Activated T-cell treated with anti-CD3 and anti-CD28 coated beads, Interleukin-2, amount 50 U/mL, for 48 hours (primary cell): ENCODE results near the gene DDX39A.
"Not testable (repeated sequence)": the region's sequence is repeated elsewhere in the genome, so short reads cannot be mapped to it uniquely, and the experiment has no call there.

Source experiments
- DNase-seq, 2 experiments: peaks; one replicate each; pipeline ENCODE4 v3.0.0-alpha.2; 2020

The DDX39A gene

DNA sequence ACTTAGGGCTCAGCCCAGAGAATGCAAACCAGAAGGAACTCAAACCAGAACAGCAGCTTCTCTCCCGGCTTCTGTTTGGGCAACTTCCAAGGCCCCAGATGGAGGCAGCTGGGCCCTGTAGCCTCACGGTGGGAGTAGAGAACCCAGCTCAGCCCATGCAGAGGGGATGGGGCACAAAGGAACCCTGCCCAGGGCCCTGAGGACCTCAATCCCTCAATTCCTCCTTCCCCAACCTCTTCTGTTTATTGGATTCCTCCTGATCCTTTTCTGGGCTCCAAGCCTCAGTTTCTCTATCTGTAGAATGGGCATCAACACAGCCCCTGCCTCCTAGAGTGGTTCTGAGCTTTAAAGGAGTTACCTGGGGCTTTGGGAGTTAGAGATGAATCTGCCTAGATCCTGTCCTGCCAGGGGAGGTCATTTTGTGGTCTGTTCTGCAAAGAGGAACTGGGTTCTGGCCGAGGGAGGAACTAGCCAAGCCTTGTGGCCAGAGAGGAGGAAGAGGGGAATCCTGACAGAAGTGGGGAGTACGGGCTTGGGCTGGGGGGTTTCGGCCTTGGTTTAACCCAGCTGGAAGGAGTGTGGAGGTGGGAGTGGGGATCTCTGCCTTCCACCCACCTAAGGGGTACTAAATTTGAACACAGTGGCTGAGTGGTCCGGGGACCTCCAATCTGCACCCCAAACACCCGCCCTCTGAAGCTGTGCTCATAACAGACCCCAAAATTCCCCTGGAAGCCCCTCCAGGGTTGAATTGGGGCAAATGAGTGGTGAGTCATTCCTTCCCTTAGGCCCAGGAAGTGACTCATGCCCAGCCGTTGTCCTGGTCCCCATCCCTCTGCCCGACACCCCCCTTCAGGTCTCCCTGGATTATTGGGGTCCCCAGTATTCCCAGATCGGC lies 35.2 kb downstream of the DDX39A start:
- peak; percentile 67 to 72 for DNase-seq

DNA sequence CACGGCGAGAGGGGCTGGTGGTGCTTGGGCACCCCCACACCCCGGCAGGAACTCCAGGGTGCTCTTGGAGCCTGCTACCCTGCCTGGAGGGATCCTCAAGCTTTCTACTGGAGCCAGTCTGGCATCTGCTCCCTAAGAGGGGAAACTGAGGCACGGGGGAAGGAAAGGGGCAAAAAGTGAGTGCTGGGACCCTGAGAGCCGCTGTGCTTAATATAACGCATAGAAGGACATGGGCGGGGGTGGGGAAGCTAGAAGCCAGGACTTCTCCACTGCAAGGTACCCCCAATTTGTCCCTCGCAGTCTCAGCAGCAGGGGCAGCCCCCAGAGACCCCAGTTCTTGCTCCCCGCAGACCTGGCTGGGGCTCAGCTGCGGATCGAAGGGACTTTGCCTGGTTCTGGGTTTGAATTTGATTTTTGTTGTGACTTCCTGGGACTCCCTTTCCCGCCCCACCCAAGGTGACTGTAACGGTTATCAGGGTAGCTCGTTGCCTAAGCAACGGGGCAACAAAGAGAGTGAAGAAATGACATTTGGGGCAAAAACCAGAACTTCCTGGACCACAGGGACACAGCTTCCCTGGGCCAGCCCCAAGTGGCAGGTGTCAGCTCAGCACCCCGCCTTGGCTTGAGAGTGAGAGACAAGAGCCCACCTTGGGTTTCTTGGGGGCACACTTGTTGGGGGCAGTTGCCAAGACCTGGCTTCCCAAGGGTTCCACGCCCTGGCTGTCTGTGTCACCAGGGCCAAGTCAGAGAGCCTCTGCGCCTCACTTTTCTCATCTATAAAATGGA lies 37.3 kb downstream of the DDX39A start:
- peak; percentile 82 for DNase-seq

DNA sequence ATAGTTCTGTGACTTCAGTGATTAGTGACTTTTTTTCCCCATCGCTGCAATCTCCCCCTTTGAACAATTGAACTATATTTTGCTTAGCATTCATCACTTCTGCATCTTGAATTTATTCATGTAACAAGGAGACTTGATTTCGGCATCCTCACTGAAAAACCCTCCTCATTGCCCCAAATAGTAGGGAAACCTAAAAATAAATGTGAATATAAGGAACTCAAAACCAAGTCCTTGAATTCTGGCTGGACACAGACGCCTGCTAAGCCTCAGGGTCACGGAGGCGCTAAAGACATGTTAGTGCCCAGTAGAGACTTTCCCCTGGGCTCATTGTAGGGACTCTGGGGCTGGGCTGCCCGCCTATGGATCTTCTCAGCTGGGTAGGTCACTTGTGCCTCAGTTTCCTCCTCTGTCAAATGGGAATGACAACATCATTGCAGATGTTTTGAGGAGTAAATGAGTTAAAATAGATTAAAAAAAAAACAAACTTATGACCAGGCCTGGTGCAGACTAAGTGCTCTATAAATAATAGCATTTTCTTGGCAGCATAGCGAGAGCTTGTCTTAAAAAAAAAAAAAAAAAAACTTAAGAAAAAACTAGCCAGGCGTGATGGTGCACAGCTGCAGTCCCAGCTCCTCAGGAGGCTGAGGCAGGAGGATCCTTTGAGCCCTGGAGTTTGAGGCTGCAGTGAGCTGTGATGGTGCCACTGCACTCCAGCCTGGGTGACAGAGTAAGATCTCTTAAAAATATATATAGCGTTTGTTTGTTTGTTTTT lies 39.7 kb downstream of the DDX39A start:
- no peak for DNase-seq

DNA sequence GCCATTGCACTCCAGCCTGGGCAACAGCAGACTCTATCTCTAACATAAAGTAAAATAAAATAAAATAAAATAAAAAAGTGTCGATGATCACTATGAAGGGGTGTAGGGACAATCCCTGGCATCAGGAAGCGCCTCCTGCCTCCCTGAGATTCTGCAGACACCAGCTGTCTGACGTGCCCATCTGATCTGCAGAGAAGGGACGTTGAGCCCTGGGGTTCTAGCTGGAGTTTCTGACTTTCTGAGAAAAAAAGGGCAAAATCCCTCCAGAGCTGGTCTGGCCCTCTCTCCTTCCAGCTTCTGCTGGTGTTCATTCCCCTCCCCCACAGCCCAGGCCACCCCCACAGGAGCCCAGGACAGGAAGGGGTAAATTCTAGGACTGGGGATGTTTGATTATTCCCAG lies 40.3 kb downstream of the DDX39A start:
- DNase-seq, result no peak

DNA sequence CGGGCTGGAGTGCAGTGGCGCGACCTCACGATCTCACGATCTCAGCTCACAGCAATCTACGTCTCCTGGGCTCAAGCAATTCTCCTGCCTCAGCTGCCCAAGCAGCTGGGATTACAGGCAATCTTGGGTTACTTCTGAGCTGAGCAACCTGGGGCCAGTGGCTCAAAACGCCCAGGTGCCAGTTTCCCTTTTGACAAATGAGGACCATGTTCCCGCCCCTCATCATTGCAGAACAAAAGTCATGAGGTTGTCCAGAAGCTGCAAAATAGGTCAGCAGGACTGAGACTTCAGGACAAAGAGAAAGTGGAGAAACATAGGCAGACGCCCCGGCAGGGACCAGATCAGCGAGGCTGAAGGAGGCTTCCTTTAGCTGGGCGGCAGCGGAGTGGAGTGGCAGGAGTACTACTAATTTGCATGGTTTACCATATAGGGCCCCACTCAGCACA lies 41.2 kb downstream of the DDX39A start:
- no peak for DNase-seq

DNA sequence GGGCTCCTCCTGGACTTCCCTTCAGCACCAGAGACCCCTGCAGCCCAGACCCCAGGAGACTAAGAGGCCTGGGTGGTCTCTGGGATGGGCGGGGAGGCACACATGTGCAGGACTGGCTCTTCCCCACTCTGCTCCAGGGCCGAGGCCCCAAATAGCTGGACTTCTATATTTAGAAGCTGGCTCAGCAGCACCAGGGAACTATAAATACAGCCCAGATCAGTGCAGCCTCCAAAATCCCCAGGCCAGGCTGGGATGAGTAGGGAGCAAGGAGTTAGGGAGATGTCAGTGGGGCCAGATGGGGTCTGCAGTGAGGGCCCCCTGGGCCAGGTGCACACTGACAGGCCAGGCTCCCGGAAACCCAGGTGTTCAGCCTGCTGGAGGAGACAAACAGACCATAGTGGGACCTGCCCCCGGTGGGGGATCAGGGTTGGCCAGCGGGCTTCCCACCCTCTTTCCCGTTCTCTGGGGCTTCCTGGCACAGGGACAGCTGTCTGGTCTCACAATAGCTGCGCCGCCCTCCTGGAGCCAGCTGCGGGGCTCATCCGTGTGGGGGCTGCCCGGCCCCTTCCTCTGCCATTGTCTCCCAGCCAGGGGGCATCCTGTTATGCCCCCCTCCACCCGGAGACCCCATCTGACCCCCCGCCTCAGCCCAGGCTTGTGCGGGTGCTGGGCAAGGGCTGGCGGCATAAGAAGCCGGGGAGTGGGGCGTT lies 43.4 kb downstream of the DDX39A start:
- no peak for DNase-seq

DNA sequence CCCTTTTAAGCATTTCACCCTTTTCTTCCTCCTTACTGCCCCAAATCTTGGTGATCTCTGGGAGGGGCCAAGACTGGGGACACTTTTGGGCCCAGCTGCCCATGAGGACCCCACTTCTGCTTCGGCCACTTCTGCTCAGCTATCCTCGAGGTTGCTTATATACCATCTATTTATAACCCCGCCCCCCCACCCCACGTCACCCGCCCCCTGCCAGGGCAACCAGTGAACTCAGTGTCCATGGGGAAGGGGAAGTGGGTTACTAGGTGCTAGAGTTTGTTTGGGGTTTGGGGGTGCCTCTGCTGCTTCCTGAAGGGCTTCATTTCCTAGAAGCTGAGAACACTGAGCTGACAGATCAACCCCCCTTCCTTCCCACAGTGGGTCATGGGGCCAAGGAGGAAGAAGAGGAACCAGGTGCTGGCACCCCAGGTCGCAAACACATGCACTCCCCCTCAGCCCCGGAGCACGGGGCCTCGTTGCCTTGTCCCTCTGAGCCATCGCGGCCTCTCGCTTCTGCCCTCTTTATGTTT lies 44.0 kb downstream of the DDX39A start:
- DNase-seq, result peak; percentile 72 to 75

DNA sequence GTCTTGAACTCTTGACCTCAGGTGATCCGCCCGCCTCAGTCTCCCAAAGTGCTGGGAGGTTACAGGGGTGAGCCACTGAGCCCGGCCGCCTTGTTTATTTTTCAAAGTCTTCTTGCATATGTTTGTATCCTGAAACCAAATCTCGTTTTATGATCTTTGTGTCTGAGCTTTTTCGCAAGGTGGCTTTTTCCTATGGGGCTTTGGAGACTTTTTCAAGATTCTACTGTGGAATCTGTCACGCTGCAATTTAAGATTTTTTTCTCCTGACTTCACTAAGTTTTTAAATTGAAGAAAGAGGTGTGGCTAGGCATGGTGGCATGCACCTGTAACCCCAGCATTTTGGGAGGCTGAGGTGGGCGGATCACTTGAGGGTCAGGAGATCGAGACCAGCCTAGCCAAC lies 44.8 kb downstream of the DDX39A start:
- peak in 1 of 2 experiments; percentile 18 for DNase-seq

DNA sequence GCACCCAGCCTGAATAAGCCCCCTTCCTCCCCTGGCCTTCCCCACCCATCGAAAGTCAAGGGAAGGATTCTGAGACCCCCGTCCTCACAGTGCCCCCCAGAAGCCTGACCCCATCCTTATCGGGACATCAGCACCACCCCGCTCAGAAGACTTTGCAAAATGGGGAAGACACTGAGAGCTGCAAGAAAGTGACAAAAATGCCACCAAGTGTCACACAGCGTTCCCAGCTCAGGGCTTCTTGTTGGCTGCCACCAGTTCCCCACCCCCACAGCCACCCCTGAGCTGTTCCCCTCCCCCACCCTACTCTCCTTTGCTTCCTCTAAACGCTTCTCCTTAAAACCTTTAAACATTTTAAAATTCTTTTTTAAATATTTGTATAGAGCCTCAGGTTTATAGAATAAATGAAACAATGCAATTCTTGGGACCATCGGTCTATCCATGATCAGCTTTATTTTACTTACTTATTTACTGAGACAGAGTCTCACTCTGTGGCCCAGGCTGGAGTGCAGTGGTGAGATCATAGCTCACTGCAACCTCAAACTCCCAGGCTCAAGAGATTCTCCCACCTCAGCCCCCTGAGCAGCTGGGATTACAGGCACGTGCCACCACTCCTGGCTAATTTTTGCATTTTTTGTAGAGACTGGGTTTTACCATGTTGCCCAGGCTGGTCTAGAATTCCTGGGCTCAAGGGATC lies 46.6 kb downstream of the DDX39A start:
- DNase-seq, result not testable (repeated sequence)

DNA sequence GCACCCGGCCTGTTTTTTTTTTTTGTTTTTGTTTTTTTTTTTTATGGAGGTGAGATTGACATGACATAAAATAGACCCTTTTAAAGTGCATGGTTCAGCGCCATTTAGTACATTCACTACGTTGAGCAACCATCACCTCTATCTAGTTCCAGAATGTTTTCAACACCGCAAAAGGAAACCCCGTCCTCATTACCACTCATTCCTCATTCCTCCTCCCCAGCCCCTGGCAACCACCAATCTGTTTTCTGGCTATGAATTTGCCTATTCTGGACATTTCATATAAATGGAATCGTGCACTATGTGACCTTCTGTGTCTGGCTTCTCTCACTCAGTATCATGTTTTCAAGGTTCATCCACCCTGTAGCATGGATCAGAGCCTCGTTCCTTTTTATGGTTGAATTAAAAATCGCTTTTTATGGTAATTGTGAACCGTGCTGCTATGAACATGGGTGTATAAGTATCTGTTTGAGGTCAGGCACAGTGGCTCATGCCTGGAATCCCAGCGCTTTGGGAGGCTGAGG lies 47.8 kb downstream of the DDX39A start:
- no peak for DNase-seq

DNA sequence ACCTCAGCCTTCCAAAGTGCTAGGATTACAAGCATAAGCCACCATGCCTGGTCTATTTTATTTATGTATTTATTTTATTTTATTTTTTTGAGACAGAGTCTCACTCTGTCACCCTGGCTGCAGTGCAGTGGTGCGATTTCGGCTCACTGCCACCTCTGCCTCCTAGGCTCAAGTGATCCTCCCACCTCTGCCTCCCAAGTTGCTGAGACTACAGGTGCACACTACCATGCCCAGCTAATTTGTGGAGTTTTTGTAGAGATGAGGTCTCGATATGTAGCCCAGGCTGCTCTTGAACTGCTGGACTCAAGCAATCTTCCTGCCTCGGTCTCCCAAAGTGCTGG lies 48.2 kb downstream of the DDX39A start:
- DNase-seq, result no peak

DNA sequence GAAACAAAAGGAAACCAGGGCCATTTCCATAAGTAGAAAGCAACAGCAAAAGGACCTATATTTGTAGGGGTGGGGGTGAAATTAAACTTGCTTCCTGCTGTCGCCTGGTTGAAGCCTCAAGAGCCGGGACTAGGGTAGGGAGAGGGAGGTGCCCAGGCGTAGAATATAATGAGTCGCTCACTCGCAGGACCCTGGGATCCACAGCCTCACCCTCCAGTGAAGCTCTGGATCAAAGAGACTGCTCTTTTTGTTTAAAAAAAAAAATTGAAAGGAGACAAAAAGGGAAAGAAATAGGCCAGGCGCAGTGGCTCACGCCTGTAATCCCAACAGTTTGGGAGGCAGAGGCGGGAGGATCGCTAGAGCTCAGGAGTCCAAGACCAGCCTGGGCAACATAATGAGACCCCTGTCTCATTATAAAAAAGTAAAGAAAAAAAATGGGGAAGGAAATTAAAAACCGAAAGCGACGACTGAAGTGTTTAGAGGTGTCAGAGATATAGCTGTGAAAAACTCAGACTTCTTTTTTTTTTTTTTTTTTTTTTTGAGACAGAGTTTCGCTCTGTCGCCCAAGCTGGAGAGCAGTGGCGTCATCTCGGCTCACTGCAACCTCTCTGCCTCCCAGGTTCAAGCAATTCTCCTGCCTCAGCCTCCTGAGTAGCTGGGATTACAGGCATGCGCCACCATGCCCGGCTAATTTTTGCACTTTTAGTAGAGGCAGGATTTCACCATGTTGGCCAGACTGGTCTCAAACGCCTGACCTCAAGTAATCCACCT lies 48.8 kb downstream of the DDX39A start:
- peak; percentile 66 to 71 for DNase-seq

DNA sequence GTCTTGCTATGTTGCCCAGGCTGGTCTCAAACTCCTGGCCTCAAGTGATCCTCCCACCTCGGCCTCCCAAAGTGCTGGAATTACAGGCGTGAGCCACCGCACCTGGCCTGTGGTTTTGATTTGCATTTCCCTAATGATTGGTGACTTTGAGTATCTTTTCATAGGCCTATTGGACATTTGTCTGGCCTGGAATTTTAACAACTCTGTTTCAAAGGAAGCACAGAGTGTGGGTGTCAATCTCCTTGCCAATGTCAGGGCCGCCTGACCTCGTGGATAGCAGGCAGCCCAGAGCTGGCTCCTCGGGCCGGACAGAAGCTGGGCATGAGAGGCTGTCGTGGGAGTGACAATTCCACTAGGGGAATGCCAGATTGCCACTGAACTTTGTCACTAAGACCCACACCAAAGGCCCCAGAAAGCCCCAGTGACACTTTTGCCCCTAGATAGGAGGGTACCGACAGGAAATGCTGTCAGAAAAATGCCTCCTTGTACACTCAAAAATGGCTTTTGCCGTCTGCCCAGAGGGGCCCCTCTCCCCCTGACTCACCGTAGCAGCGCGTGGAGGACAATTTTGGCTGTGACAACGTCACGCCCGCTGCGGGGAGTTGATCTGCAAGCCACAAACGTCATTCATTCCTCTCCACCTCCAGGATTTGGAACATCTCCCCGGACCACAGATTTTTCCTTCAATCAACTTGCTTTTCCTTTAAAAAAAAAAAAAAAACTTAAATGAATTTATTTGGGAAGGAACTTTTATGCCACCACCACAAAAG lies 49.6 kb downstream of the DDX39A start:
- DNase-seq, result peak; percentile 90 to 92

DNA sequence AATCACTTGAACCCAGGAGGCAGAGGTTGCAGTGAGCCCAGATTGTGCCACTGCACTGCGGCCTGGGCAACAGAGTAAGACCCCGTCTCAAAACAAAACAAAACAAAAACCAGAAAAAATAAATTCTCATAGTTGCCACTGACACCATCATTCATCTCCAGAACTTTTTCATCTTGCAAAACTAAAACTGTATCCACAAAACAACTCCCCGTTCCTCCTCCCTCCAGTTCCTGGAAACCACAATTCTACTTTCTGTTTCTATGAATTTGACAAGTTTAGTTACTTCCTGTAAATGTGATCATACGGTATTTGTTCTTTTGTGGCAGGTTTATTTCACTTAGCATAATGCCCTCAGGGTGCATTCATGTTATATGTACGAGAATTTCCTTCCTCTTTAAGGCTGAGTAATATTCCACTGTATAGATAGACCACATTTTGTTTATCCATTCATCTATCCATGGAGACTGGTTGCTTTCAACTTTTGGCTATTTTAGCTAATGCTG lies 51.1 kb downstream of the DDX39A start:
- DNase-seq, result peak in 1 of 2 experiments; percentile 44

DNA sequence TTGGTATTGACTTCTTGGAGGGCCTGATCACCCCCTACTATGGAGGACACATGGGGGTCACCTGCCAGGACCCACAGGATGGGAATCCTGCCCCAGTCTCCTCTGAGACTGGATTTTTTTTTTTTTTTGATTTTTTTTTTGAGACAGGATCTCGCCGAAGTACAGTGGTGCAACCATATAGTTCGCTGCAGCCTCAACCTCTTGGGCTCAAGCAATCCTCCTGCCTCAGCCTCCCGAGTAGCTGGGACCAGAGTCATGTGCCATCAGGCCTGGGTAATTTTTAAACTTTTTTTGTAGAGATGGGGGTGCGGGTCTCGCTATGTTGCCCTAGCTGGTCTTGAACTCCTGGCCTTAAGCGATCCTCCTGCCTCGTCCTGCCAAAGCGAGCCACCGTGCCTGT lies 52.1 kb downstream of the DDX39A start:
- DNase-seq, result no peak

DNA sequence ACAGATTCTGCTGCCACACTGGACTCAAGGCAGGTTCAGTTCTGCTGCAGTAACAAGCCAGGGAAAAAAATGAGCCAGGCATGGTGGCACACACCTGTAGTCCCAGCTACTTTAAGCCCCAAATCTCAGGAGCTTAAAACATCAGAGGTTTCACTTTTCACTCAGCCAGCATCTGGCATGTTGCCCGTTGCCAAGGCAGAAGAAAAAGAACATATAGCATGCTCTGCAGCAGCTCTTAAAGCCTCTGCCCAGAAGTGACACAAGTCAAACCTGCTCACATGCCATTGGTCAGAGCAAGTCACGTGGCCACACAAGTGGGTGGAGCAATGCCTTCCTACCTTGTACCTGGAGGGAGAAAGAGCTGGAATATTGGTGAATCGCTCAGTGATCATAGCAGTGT lies 52.6 kb downstream of the DDX39A start:
- peak; percentile 91 for DNase-seq

DNA sequence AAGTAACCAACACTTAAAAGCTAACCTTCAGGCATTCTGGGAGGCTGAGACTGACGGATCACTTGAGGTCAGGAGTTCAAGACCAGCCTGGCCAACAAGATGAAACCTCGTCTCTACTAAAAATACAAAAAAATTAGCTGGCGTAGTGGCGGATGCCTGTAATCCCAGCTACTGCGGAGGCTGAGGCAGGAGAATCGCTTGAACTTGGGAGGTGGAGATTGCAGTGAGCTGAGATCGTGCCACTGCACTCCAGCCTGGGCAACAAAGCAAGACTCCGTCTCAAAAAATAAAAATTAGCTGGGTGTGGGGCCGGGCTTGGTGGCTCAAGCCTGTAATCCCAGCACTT lies 55.1 kb downstream of the DDX39A start:
- DNase-seq, result not testable (repeated sequence)

DNA sequence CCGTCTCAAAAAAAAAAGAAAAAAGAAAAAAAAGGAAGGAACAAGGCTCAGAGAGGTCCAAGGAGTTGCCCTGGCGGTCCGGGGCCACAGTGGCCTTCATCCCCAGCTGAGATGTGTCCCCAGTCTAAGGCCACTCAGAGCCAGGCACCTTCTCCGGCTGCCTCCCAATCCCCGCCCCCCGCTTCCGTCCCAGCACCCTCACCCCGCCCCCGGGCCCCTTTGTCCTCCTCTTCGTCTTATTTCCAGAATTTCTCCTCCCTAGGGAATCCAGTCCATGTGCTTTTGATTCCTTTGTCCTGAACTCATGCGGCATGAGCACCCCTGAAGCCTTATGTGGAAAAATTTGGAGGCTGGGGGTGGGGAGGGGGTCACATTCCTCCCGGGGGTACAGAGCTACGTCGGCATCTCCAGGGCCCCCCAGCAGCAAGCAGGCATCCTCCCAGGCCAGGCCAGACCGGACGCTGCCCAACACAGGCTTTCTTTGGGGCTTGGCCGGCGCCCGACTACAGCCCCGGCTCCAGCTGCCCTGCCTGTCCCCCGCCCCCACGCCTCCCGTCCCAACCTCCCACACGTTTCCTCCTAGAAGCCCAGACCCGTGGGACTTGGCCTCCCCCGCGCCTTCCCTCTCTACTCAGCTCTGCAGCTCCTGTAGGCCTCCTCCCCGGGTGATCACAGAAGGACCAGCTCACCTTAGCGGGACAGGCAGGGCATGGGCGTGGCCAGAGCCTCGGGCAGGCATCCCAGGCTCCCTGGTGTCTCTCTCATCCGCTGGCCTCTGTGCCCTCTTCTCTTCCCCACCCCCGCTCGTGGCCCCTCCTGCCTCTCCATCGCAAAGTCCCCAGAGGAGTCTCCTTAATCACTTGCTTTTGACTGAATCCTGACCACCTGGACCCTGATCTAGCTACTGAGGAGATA lies 55.7 kb downstream of the DDX39A start:
- peak; percentile 80 to 82 for DNase-seq

DNA sequence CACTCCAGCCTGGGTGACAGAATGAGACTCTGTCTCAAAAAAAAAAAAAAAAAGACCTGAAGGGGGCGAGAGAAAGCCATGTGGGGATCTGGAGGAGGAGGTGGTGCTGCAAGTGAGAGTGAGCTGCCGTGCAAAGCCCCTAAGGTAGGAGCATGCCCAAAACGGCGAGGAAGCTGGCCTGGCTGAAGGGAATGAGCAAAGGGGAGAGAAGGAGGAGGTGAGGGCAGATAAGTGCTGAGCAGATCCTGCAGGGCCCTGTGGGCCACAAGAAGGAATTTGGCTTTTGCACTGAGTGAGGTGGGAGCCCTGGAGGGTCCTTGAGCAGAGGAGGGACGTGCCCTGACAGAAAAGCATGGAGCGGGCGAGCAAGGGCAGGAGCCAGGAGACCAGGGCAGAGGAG lies 57.3 kb downstream of the DDX39A start:
- DNase-seq, result peak; percentile 57 to 64
